HepG2 (cell line): ENCODE data around the gene ST6GALNAC2. TPM values are rescaled to one million over a fixed set of nuclear protein-coding genes. Genes with fewer than 3 reads are reported as not detected.

Experiments
- ARID2 ChIP-seq: sonication (generic); formaldehyde crosslinking; IDR thresholded peaks from 2 replicates; pipeline ENCODE4 v1.8.1; 2022; ENCODE audit warnings: mild to moderate bottlenecking, missing genetic modification reagents, borderline replicate concordance
- ARNT ChIP-seq: fragments of 450-650 bp; IDR thresholded peaks from 2 replicates; pipeline ENCODE4 v1.6.1; 2017
- ASH2L ChIP-seq: fragments of 300-600, 200-600 bp; sonication (generic); IDR thresholded peaks from 2 replicates; pipeline ENCODE4 v1.7.0; 2017; ENCODE audit warnings: low read depth, mild to moderate bottlenecking, moderate library complexity, mixed read lengths, low read length; ENCODE audit not compliant: insufficient read length
- CSRNP2 ChIP-seq: sonication (generic); formaldehyde crosslinking; conservative IDR thresholded peaks from 2 replicates; pipeline ENCODE4 v1.8.0; 2022; ENCODE audit warnings: low read depth, missing genetic modification reagents
- CTCF ChIP-seq: sonication (generic); formaldehyde crosslinking; IDR thresholded peaks from 2 replicates; pipeline ENCODE4 v1.5.0; 2020; ENCODE audit warnings: mild to moderate bottlenecking, missing genetic modification reagents, moderate library complexity
- ELF4 ChIP-seq: sonication (generic); formaldehyde crosslinking; IDR thresholded peaks from 2 replicates; pipeline ENCODE4 v1.5.0; 2020; ENCODE audit warnings: missing genetic modification reagents, mild to moderate bottlenecking, moderate library complexity, borderline replicate concordance
- ESRRA ChIP-seq: sonication (generic); formaldehyde crosslinking; IDR thresholded peaks from 2 replicates; pipeline ENCODE4 v1.5.1; 2020; ENCODE audit warnings: mild to moderate bottlenecking, low read depth, missing genetic modification reagents
- JUNB ChIP-seq: sonication (generic); formaldehyde crosslinking; IDR thresholded peaks from 2 replicates; pipeline ENCODE4 v1.8.0; 2022; ENCODE audit warnings: missing genetic modification reagents, mild to moderate bottlenecking, borderline replicate concordance
- MAZ ChIP-seq, 2 experiments: sonication (generic) in 1 of 2; formaldehyde crosslinking in 1 of 2; IDR thresholded peaks; 2 replicates each; pipeline versions ENCODE4 v1.5.0 to v1.6.1; 2012 to 2020; ENCODE audit warnings: low read depth in 2 of 2, mild to moderate bottlenecking in 2 of 2, borderline replicate concordance in 1 of 2, improper control_type of control experiment in 1 of 2, low read length in 1 of 2, missing genetic modification reagents in 1 of 2, moderate library complexity in 1 of 2
- MNT ChIP-seq: fragments of 450-650 bp; IDR thresholded peaks from 2 replicates; pipeline ENCODE4 v1.6.1; 2016
- MTERF4 ChIP-seq: sonication (generic); formaldehyde crosslinking; IDR thresholded peaks from 2 replicates; pipeline ENCODE4 v1.8.0; 2023; ENCODE audit warnings: mild to moderate bottlenecking, missing genetic modification reagents
- MZF1 ChIP-seq: sonication (generic); formaldehyde crosslinking; IDR thresholded peaks from 2 replicates; pipeline ENCODE4 v1.8.1; 2023; ENCODE audit warnings: mild to moderate bottlenecking, missing genetic modification reagents, borderline replicate concordance
- PBX3 ChIP-seq: sonication (generic); formaldehyde crosslinking; IDR thresholded peaks from 2 replicates; pipeline ENCODE4 v1.8.1; 2023; ENCODE audit warnings: missing genetic modification reagents, inconsistent platforms, borderline replicate concordance
- PHF21A ChIP-seq: sonication (generic); formaldehyde crosslinking; IDR thresholded peaks from 2 replicates; pipeline ENCODE4 v1.5.0; 2020; ENCODE audit warnings: mild to moderate bottlenecking, missing genetic modification reagents
- SIX4 ChIP-seq: sonication (generic); formaldehyde crosslinking; IDR thresholded peaks from 2 replicates; pipeline ENCODE4 v1.4.0; 2020; ENCODE audit warnings: missing genetic modification reagents
- SP4 ChIP-seq: sonication (generic); formaldehyde crosslinking; IDR thresholded peaks from 2 replicates; pipeline ENCODE4 v1.8.1; 2023; ENCODE audit warnings: mild to moderate bottlenecking, missing genetic modification reagents
- ZFP82 ChIP-seq: sonication (generic); formaldehyde crosslinking; IDR thresholded peaks from 2 replicates; pipeline ENCODE4 v1.5.1; 2020; ENCODE audit warnings: mild to moderate bottlenecking, missing genetic modification reagents, borderline replicate concordance
- ZNF30 ChIP-seq: sonication (generic); formaldehyde crosslinking; IDR thresholded peaks from 2 replicates; pipeline ENCODE4 v1.5.0; 2020; ENCODE audit warnings: mild to moderate bottlenecking, missing genetic modification reagents
- ZNF496 ChIP-seq: sonication (generic); formaldehyde crosslinking; IDR thresholded peaks from 2 replicates; pipeline ENCODE4 v1.8.1; 2023; ENCODE audit warnings: mild to moderate bottlenecking, moderate library complexity, missing genetic modification reagents; ENCODE audit not compliant: insufficient replicate concordance
- ZNF629 ChIP-seq: sonication (generic); formaldehyde crosslinking; conservative IDR thresholded peaks from 2 replicates; pipeline ENCODE4 v1.5.0; 2020; ENCODE audit warnings: missing genetic modification reagents
- ZNF691 ChIP-seq: sonication (generic); formaldehyde crosslinking; IDR thresholded peaks from 2 replicates; pipeline ENCODE4 v1.4.0; 2020; ENCODE audit warnings: missing genetic modification reagents, low read depth, mild to moderate bottlenecking, borderline replicate concordance
- polyA plus RNA-seq, 8 experiments: library from polyadenylated mRNA; depleted of rRNA in 3 of 8; stranded (reverse) in 7 of 8; unstranded in 1 of 8; fragments of >200 nt; fragmentation: Illumina TruSeq in 4 of 8; extraction: Trizol in 4 of 8; gene quantifications; 2 replicates each; pipeline versions ENCODE4 v1.2.1 to v1.2.3, GENCODE V29; 2011 to 2016; ENCODE audit warnings: low read depth in 4 of 8, missing spikeins in 1 of 8, mixed read lengths in 1 of 8; ENCODE audit not compliant: insufficient read depth in 1 of 8
- total RNA-seq, 5 experiments: library from RNA; depleted of rRNA; stranded (reverse); fragments of >200 nt; fragmentation: Illumina TruSeq; extraction: Trizol; gene quantifications; 2 replicates each; pipeline ENCODE4 v1.2.3, GENCODE V29; 2016; ENCODE audit warnings: low read depth in 1 of 5

The ST6GALNAC2 gene
- total and polyA plus RNA-seq, 2 of the 13 experiments (the other 11 are each of a cell fraction or from before 2014, with no cell fraction given): 0.12 to 0.49 TPM

GRCh38 chr17:76547642-76548202 is 37.9 kb downstream of the ST6GALNAC2 start (continued):
- no peak for TF ChIP-seq MTERF4
- no peak for TF ChIP-seq ASH2L
- no peak for TF ChIP-seq ZNF496
- peak; percentile 29; the same call in 1 of the 2 replicates for TF ChIP-seq MNT
- no peak for TF ChIP-seq ZNF30 (CRISPR knock-in tag)
- no peak for TF ChIP-seq ZNF629 (CRISPR knock-in tag)
- TF ChIP-seq CTCF: no peak
- peak; percentile 79 for TF ChIP-seq JUNB (CRISPR knock-in tag)
- 0 out of 2 replicates have a peak, but pooled peaks have one; percentile 9 for TF ChIP-seq MAZ (IDR thresholded peaks at IDR 0.05; ENCODE audit: borderline replicate concordance, low read depth, low read length)
- 0 out of 2 replicates have a peak, but pooled peaks have one; percentile 2 for TF ChIP-seq MAZ (CRISPR knock-in tag; IDR thresholded peaks at IDR 0.05; ENCODE audit: low read depth)
- TF ChIP-seq ARID2 (CRISPR knock-in tag): no peak
- no peak for TF ChIP-seq SP4 (CRISPR knock-in tag)
- no peak for TF ChIP-seq ELF4 (CRISPR knock-in tag)
- TF ChIP-seq ARNT: peak; percentile 89
- no peak for TF ChIP-seq PBX3 (CRISPR knock-in tag)
- TF ChIP-seq MZF1 (CRISPR knock-in tag): no peak
- TF ChIP-seq ESRRA (CRISPR knock-in tag): no peak
- no peak for TF ChIP-seq SIX4 (CRISPR knock-in tag)
- no peak for TF ChIP-seq ZFP82 (CRISPR knock-in tag)
- no peak for TF ChIP-seq PHF21A (CRISPR knock-in tag)
- TF ChIP-seq CSRNP2: peak; percentile 64; the same call in 1 of the 2 replicates
- 0 out of 2 replicates have a peak, but pooled peaks have one; percentile 4 for TF ChIP-seq ZNF691 (CRISPR knock-in tag)
